B cell (primary cell): ENCODE data around the gene REN. TPM values are rescaled to one million over a fixed set of nuclear protein-coding genes. Genes with fewer than 3 reads are reported as not detected.
A peak's percentile ranks its signal among the peaks of the same experiment; 100 is the strongest.

Experiments
- ATAC-seq: fragments of 200-7000 bp; cut with Tn5 transposase; one replicate; pipeline ENCODE4 v1.10.0; 2021; ENCODE audit warnings: low read depth, mild to moderate bottlenecking, moderate number of reproducible peaks, moderate library complexity
- CTCF ChIA-PET: fragments of 350-600 bp; sonication (Branson Sonifier 250); formaldehyde crosslinking; loops from one replicate; lab custom pipeline; 2021; ENCODE audit warnings: antibody characterized with exemption, inconsistent platforms; lab: Charles Lee
- POLR2A ChIA-PET: fragments of 350-600 bp; sonication (Branson Sonifier 250); formaldehyde crosslinking; loops from one replicate; lab custom pipeline; 2021; ENCODE audit warnings: antibody characterized with exemption; lab: Charles Lee
- DNase-seq: peaks from one replicate; pipeline ENCODE4 v3.0.0; 2013
- H2AFZ ChIP-seq: 2 replicates; pipeline ENCODE4 v1.6.1; 2012; ENCODE audit warnings: mild to moderate bottlenecking, low read depth, low read length; ENCODE audit not compliant: insufficient read depth, poor library complexity, severe bottlenecking
- H3K27ac ChIP-seq, 2 donors: 1 replicate in 1 of 2; 2 replicates in 1 of 2; pipeline ENCODE4 v1.5.1; 2012 to 2013; ENCODE audit warnings: low read length in 2 of 2, mild to moderate bottlenecking in 2 of 2, moderate library complexity in 1 of 2
- H3K27me3 ChIP-seq, 4 experiments: fragments of 200-600 bp in 1 of 4; sonication (generic) in 1 of 4; replicated peaks in 1 of 4; 1 replicate in 2 of 4; 2 replicates in 2 of 4; pipeline versions ENCODE4 v1.6.1 to v1.7.0; 2013 to 2016; ENCODE audit warnings: low read length in 3 of 4, mild to moderate bottlenecking in 2 of 4, mixed read lengths in 1 of 4, moderate library complexity in 1 of 4; ENCODE audit not compliant: insufficient read depth in 4 of 4, control insufficient read depth in 3 of 4; ENCODE audit errors: control extremely low read depth in 1 of 4
- H3K36me3 ChIP-seq, 2 experiments: replicated peaks in 1 of 2; 1 replicate in 1 of 2; 2 replicates in 1 of 2; pipeline versions ENCODE4 v1.6.1 to v1.7.1; 2013; ENCODE audit warnings: low read length in 1 of 2; ENCODE audit not compliant: insufficient read depth in 2 of 2, control insufficient read depth in 1 of 2; ENCODE audit errors: control extremely low read depth in 1 of 2, extremely low read depth in 1 of 2
- H3K4me1 ChIP-seq, 2 donors: fragments of 200-600 bp in 1 of 2; sonication (generic) in 1 of 2; 1 replicate in 1 of 2; 2 replicates in 1 of 2; pipeline versions ENCODE4 v1.5.1 to v1.6.1; 2013 to 2017; ENCODE audit warnings: low read length in 2 of 2; ENCODE audit not compliant: control insufficient read depth in 2 of 2, insufficient read depth in 2 of 2
- H3K4me2 ChIP-seq: replicated peaks from 2 replicates; pipeline ENCODE3; 2012; ENCODE audit warnings: mild to moderate bottlenecking, low read depth, low read length; ENCODE audit not compliant: poor library complexity, severe bottlenecking
- H3K4me3 ChIP-seq, 5 experiments: fragments of 200-600 bp in 1 of 5; sonication (generic) in 1 of 5; 1 replicate in 3 of 5; 2 replicates in 2 of 5; pipeline versions ENCODE4 v1.5.1 to v1.7.0; 2011 to 2016; ENCODE audit warnings: low read length in 4 of 5, mild to moderate bottlenecking in 4 of 5, low read depth in 2 of 5, control low read depth in 1 of 5, moderate library complexity in 1 of 5; ENCODE audit not compliant: insufficient read depth in 1 of 5; ENCODE audit errors: control extremely low read depth in 1 of 5, extremely low read depth in 1 of 5
- H3K79me2 ChIP-seq: fragments of 200-600 bp; sonication (generic); one replicate; pipeline ENCODE4 v1.6.0; 2016; ENCODE audit warnings: low read length; ENCODE audit not compliant: control insufficient read depth, insufficient read depth
- H3K9ac ChIP-seq: fragments of 200-600 bp; sonication (generic); 2 replicates; pipeline ENCODE4 v1.6.1; 2017; ENCODE audit warnings: mild to moderate bottlenecking, low read length, moderate library complexity
- H3K9me3 ChIP-seq, 3 donors: one replicate each; pipeline versions ENCODE4 v1.6.1 to v1.7.1; 2013; ENCODE audit warnings: low read length in 2 of 3; ENCODE audit not compliant: control insufficient read depth in 2 of 3, insufficient read depth in 1 of 3; ENCODE audit errors: control extremely low read depth in 1 of 3
- H4K20me1 ChIP-seq: 2 replicates; pipeline ENCODE4 v1.6.0; 2012; ENCODE audit warnings: mild to moderate bottlenecking, low read length; ENCODE audit not compliant: insufficient read depth, control insufficient read depth, poor library complexity, severe bottlenecking
- H3K27ac Mint-ChIP-seq: one replicate; pipeline ENCODE4 v1.8.0; 2021; ENCODE audit warnings: mixed read lengths
- H3K27me3 Mint-ChIP-seq: one replicate; pipeline ENCODE4 v1.8.0; 2021; ENCODE audit warnings: mixed read lengths
- H3K4me1 Mint-ChIP-seq: one replicate; pipeline ENCODE4 v1.8.0; 2021; ENCODE audit warnings: mixed read lengths
- H3K4me3 Mint-ChIP-seq: one replicate; pipeline ENCODE4 v1.8.0; 2021; ENCODE audit warnings: mixed read lengths
- H3K9me3 Mint-ChIP-seq: one replicate; pipeline ENCODE4 v1.8.0; 2022; ENCODE audit warnings: mixed read lengths; ENCODE audit not compliant: insufficient read depth
- EZH2 ChIP-seq: IDR thresholded peaks from 2 replicates; pipeline ENCODE4 v1.6.1; 2012; ENCODE audit warnings: borderline replicate concordance, low read depth, mild to moderate bottlenecking, moderate library complexity, low read length; ENCODE audit not compliant: insufficient read depth, poor library complexity, severe bottlenecking
- WGBS: methylation state at CpG from one replicate; pipeline ENCODE4 v1.1.5; 2013; ENCODE audit warnings: missing lambda C conversion rate; ENCODE audit not compliant: insufficient coverage; 5-methylcytosine and 5-hydroxymethylcytosine counted together
- intact Hi-C: fragments of 100-400 bp; cut with micrococcal nuclease; formaldehyde crosslinking; loops from one replicate; pipeline ENCODE4 v1.10.0; 2022
- polyA plus RNA-seq: library from polyadenylated mRNA; depleted of rRNA; stranded (reverse); fragments of >200 nt; gene quantifications from 2 replicates; pipeline ENCODE4 v1.2.3, GENCODE V29; 2012
- total RNA-seq, 2 donors: library from RNA; stranded (reverse); fragments of 120-200 nt in 1 of 2; gene quantifications; 1 replicate in 1 of 2; 2 replicates in 1 of 2; pipeline versions ENCODE4 v1.2.3 to v1.2.4, GENCODE V29; 2013 to 2022
- TF ChIP-seq, protein P1 (sequence below): fragments of 200-600 bp; IDR thresholded peaks from one replicate; pipeline ENCODE4 v1.8.0; 2022; ENCODE audit warnings: antibody characterized with exemption, mild to moderate bottlenecking

The REN gene
- total and polyA plus RNA-seq, 2 donors (not counting 1 experiment from before 2014, with no cell fraction given), result not detected

DNA sequence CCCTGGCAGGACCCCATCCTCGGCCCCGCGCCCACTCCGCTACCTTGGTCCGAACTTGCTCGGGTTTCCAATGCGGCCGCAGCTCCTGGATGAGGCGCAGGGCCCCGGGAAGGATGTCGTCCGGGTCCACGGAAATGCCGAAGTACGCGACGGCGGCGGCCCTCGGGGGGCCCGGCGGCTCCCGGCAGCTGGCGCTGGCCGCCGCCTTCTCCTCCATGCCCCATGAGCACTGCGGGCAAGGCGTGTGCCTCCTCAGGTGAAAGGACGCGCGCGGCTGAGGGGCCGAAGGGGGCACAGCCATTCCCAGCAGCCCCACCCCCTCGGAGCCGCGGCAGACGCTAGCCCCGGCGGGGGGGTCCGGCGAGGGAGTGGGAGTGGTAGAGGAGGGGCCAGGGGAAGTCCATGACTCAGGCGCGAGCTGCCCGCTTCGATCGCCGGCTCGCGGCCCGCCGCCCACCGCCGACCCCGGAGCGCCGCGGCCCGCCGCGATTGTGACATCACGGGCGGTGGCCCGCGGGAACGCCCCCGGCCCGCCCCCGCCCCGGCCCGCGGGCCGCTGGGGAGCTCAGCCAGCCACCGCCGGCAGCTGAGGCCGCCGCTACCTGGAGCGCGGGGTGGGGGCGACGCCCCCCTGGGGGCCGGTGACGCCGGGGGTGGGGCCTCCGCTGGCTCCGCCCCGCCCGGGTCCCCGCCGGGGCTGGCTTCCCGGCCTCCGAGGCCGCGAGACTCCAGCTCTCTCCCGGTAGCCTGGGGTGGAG, 14.4 kb downstream of the REN start, which contains the start of gene ETNK2:
ETNK2 (minus strand) TSS at position 493 of the 758 bp plus-strand sequence; CDS start at position 301, 192 bp downstream.
- POLR2A ChIA-PET, result no interaction called here
- Mint-ChIP-seq H3K4me1 (peaks cover 8% of the 10 kb centered on the region), H3K9me3 (no peaks in the 10 kb centered on the region), H3K27me3 (peaks cover 39% of the 10 kb centered on the region), H3K4me3 (peak within 1 kb of the TSS; percentile 74), H3K27ac (no peak within 1 kb of the TSS)
- no peaks in the 10 kb centered on the region for H4K20me1 ChIP-seq
- WGBS, result 2% methylated on average over 94 of the region's 94 CpGs
- peaks cover 0 to 24% (median 7%) of the 10 kb centered on the region in 4 experiments for H3K27me3 ChIP-seq
- peak within 1 kb of the TSS; percentile 13 to 71 (median 57) for H3K4me3 ChIP-seq
- TF ChIP-seq EZH2, result no peak
- TF ChIP-seq, protein P1, sequence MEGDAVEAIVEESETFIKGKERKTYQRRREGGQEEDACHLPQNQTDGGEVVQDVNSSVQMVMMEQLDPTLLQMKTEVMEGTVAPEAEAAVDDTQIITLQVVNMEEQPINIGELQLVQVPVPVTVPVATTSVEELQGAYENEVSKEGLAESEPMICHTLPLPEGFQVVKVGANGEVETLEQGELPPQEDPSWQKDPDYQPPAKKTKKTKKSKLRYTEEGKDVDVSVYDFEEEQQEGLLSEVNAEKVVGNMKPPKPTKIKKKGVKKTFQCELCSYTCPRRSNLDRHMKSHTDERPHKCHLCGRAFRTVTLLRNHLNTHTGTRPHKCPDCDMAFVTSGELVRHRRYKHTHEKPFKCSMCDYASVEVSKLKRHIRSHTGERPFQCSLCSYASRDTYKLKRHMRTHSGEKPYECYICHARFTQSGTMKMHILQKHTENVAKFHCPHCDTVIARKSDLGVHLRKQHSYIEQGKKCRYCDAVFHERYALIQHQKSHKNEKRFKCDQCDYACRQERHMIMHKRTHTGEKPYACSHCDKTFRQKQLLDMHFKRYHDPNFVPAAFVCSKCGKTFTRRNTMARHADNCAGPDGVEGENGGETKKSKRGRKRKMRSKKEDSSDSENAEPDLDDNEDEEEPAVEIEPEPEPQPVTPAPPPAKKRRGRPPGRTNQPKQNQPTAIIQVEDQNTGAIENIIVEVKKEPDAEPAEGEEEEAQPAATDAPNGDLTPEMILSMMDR, result no peak
- peak within 1 kb of the TSS; percentile 93 for H3K4me2 ChIP-seq
- H3K9ac ChIP-seq, result peak within 1 kb of the TSS; percentile 75
- no peaks in the 10 kb centered on the region for H3K36me3 ChIP-seq
- CTCF ChIA-PET, result interaction anchor here (0.7 to 1.2 kb wide), 4 partner anchors 13 to 211 kb away, joined by 3 to 6 read pairs (median 4); no protein-coding TSS in a partner anchor
- peaks cover 0 to 3% (median 0%) of the 10 kb centered on the region in 3 donors for H3K9me3 ChIP-seq
- intact Hi-C loops, result no loop called here
- H3K27ac ChIP-seq, result peak within 1 kb of the TSS in 1 of 2 donors; percentile 26
- H3K4me1 ChIP-seq, result peaks cover 12 to 14% of the 10 kb centered on the region in 2 donors
- peak; percentile 76 for ATAC-seq
- no peaks in the 10 kb centered on the region for H3K79me2 ChIP-seq
- peak within 1 kb of the TSS; percentile 74 for H2AFZ ChIP-seq
- peak; percentile 68 for DNase-seq
